ENCODE results near the gene GNAQ.
A peak's percentile ranks its signal among the peaks of the same experiment; 100 is the strongest.

Gene GNAQ

GRCh38 chr9:77943057-77943456 lies 88.6 kb downstream of the GNAQ start:
- no peaks in the 10 kb centered on the region for H3K36me3 Mint-ChIP-seq (ENCODE audit: low read depth)
- no peak overlapping the region for H3K4me3 Mint-ChIP-seq
- no peaks in the 10 kb centered on the region for H3K9me3 Mint-ChIP-seq
- no peak overlapping the region for H3K27ac Mint-ChIP-seq
- peaks cover 63% of the 10 kb centered on the region for H3K4me1 Mint-ChIP-seq (ENCODE audit: low read depth)
- H3K27me3 Mint-ChIP-seq, result no peaks in the 10 kb centered on the region
- no peak for DNase-seq

GRCh38 chr9:77939149-77939668 lies 92.4 kb downstream of the GNAQ start:
- peak overlapping the region; percentile 34 for H3K27ac Mint-ChIP-seq
- no peaks in the 10 kb centered on the region for H3K27me3 Mint-ChIP-seq
- H3K9me3 Mint-ChIP-seq, result no peaks in the 10 kb centered on the region
- H3K36me3 Mint-ChIP-seq (ENCODE audit: low read depth), result peaks cover 5% of the 10 kb centered on the region
- peaks cover 38% of the 10 kb centered on the region for H3K4me1 Mint-ChIP-seq (ENCODE audit: low read depth)
- H3K4me3 Mint-ChIP-seq, result no peak overlapping the region
- DNase-seq, result no peak

- no peaks in the 10 kb centered on the region for H3K27me3 Mint-ChIP-seq
- H3K4me3 Mint-ChIP-seq, result no peak overlapping the region
- H3K4me1 Mint-ChIP-seq (ENCODE audit: low read depth), result peaks cover 31% of the 10 kb centered on the region
- H3K36me3 Mint-ChIP-seq (ENCODE audit: low read depth), result peaks cover 5% of the 10 kb centered on the region
- no peaks in the 10 kb centered on the region for H3K9me3 Mint-ChIP-seq
- DNase-seq, result no peak
- H3K27ac Mint-ChIP-seq, result no peak overlapping the region
Observed at GRCh38 chr9:77938163-77938562, 93.4 kb downstream of the GNAQ start.

- no peaks in the 10 kb centered on the region for H3K9me3 Mint-ChIP-seq
- H3K27me3 Mint-ChIP-seq, result no peaks in the 10 kb centered on the region
- peaks cover 5% of the 10 kb centered on the region for H3K36me3 Mint-ChIP-seq (ENCODE audit: low read depth)
- H3K27ac Mint-ChIP-seq, result no peak overlapping the region
- no peak for DNase-seq
- no peak overlapping the region for H3K4me3 Mint-ChIP-seq
- peaks cover 32% of the 10 kb centered on the region for H3K4me1 Mint-ChIP-seq (ENCODE audit: low read depth)
Observed at GRCh38 chr9:77935974-77936373, 95.6 kb downstream of the GNAQ start.

- Mint-ChIP-seq H3K4me1 (ENCODE audit: low read depth) (peaks cover 33% of the 10 kb centered on the region), H3K36me3 (ENCODE audit: low read depth) (peaks cover 5% of the 10 kb centered on the region), H3K27ac (no peak overlapping the region), H3K4me3 (no peak overlapping the region), H3K27me3 (no peaks in the 10 kb centered on the region), H3K9me3 (no peaks in the 10 kb centered on the region)
- no peak for DNase-seq
Observed at GRCh38 chr9:77935211-77935610, 96.4 kb downstream of the GNAQ start.

GRCh38 chr9:77933976-77934375 lies 97.6 kb downstream of the GNAQ start:
- DNase-seq, result no peak
- no peak overlapping the region for H3K4me3 Mint-ChIP-seq
- no peak overlapping the region for H3K27ac Mint-ChIP-seq
- H3K9me3 Mint-ChIP-seq, result no peaks in the 10 kb centered on the region
- H3K36me3 Mint-ChIP-seq (ENCODE audit: low read depth), result peaks cover 11% of the 10 kb centered on the region
- H3K27me3 Mint-ChIP-seq, result no peaks in the 10 kb centered on the region
- H3K4me1 Mint-ChIP-seq (ENCODE audit: low read depth), result peaks cover 32% of the 10 kb centered on the region

- no peaks in the 10 kb centered on the region for H3K9me3 Mint-ChIP-seq
- peaks cover 18% of the 10 kb centered on the region for H3K36me3 Mint-ChIP-seq (ENCODE audit: low read depth)
- peaks cover 28% of the 10 kb centered on the region for H3K4me1 Mint-ChIP-seq (ENCODE audit: low read depth)
- no peak overlapping the region for H3K4me3 Mint-ChIP-seq
- DNase-seq, result no peak
- H3K27me3 Mint-ChIP-seq, result no peaks in the 10 kb centered on the region
- no peak overlapping the region for H3K27ac Mint-ChIP-seq
Observed at GRCh38 chr9:77933019-77933418, 98.6 kb downstream of the GNAQ start.

GRCh38 chr9:77929942-77930341 lies 101.7 kb downstream of the GNAQ start:
- Mint-ChIP-seq H3K36me3 (ENCODE audit: low read depth) (peaks cover 16% of the 10 kb centered on the region), H3K27me3 (no peaks in the 10 kb centered on the region), H3K4me3 (no peak overlapping the region), H3K9me3 (no peaks in the 10 kb centered on the region), H3K4me1 (ENCODE audit: low read depth) (peaks cover 36% of the 10 kb centered on the region), H3K27ac (no peak overlapping the region)
- DNase-seq, result no peak

GRCh38 chr9:77927265-77927664 lies 104.3 kb downstream of the GNAQ start:
- no peaks in the 10 kb centered on the region for H3K9me3 Mint-ChIP-seq
- peaks cover 19% of the 10 kb centered on the region for H3K36me3 Mint-ChIP-seq (ENCODE audit: low read depth)
- DNase-seq, result no peak
- H3K27me3 Mint-ChIP-seq, result no peaks in the 10 kb centered on the region
- no peak overlapping the region for H3K4me3 Mint-ChIP-seq
- peaks cover 28% of the 10 kb centered on the region for H3K4me1 Mint-ChIP-seq (ENCODE audit: low read depth)
- H3K27ac Mint-ChIP-seq, result no peak overlapping the region

GRCh38 chr9:77926371-77926878 lies 105.2 kb downstream of the GNAQ start:
- Mint-ChIP-seq H3K27me3 (no peaks in the 10 kb centered on the region), H3K27ac (no peak overlapping the region)
- no peak for DNase-seq

GRCh38 chr9:77922591-77922990 lies 109.0 kb downstream of the GNAQ start:
- no peak overlapping the region for H3K4me3 Mint-ChIP-seq
- no peak for DNase-seq
- H3K27ac Mint-ChIP-seq, result no peak overlapping the region
- H3K4me1 Mint-ChIP-seq (ENCODE audit: low read depth), result peaks cover 17% of the 10 kb centered on the region
- H3K27me3 Mint-ChIP-seq, result no peaks in the 10 kb centered on the region
- peaks cover 38% of the 10 kb centered on the region for H3K36me3 Mint-ChIP-seq (ENCODE audit: low read depth)
- H3K9me3 Mint-ChIP-seq, result no peaks in the 10 kb centered on the region

More at GRCh38 chr9:77926371-77926878, 105.2 kb downstream of the GNAQ start:
- Mint-ChIP-seq H3K9me3 (no peaks in the 10 kb centered on the region), H3K4me3 (no peak overlapping the region), H3K4me1 (ENCODE audit: low read depth) (peaks cover 26% of the 10 kb centered on the region), H3K36me3 (ENCODE audit: low read depth) (peaks cover 27% of the 10 kb centered on the region)

- Mint-ChIP-seq H3K9me3 (no peaks in the 10 kb centered on the region), H3K27me3 (no peaks in the 10 kb centered on the region), H3K4me3 (no peak overlapping the region), H3K4me1 (ENCODE audit: low read depth) (peaks cover 23% of the 10 kb centered on the region), H3K27ac (no peak overlapping the region), H3K36me3 (ENCODE audit: low read depth) (peaks cover 45% of the 10 kb centered on the region)
- DNase-seq, result no peak
Observed at GRCh38 chr9:77917800-77918199, 113.8 kb downstream of the GNAQ start.

GRCh38 chr9:77916820-77917219 lies 114.8 kb downstream of the GNAQ start:
- H3K9me3 Mint-ChIP-seq, result no peaks in the 10 kb centered on the region
- no peak for DNase-seq
- H3K4me3 Mint-ChIP-seq, result no peak overlapping the region
- H3K27ac Mint-ChIP-seq, result peak overlapping the region; percentile 1
- H3K27me3 Mint-ChIP-seq, result no peaks in the 10 kb centered on the region
- peaks cover 38% of the 10 kb centered on the region for H3K36me3 Mint-ChIP-seq (ENCODE audit: low read depth)
- H3K4me1 Mint-ChIP-seq (ENCODE audit: low read depth), result peaks cover 31% of the 10 kb centered on the region

- peaks cover 35% of the 10 kb centered on the region for H3K4me1 Mint-ChIP-seq (ENCODE audit: low read depth)
- H3K4me3 Mint-ChIP-seq, result no peak overlapping the region
- DNase-seq, result no peak
- H3K36me3 Mint-ChIP-seq (ENCODE audit: low read depth), result peaks cover 35% of the 10 kb centered on the region
- H3K27me3 Mint-ChIP-seq, result no peaks in the 10 kb centered on the region
- no peak overlapping the region for H3K27ac Mint-ChIP-seq
- no peaks in the 10 kb centered on the region for H3K9me3 Mint-ChIP-seq
Observed at GRCh38 chr9:77916410-77916819, 115.2 kb downstream of the GNAQ start.

- Mint-ChIP-seq H3K27ac (no peak overlapping the region), H3K4me3 (no peak overlapping the region), H3K27me3 (no peaks in the 10 kb centered on the region), H3K36me3 (ENCODE audit: low read depth) (peaks cover 28% of the 10 kb centered on the region), H3K4me1 (ENCODE audit: low read depth) (peaks cover 42% of the 10 kb centered on the region), H3K9me3 (no peaks in the 10 kb centered on the region)
- DNase-seq, result no peak
Observed at GRCh38 chr9:77915744-77916143, 115.9 kb downstream of the GNAQ start.

Data from activated T-cell treated with anti-CD3 and anti-CD28 coated beads, Interleukin-2, amount 50 U/mL, for 24 hours (primary cell).